ENCODE data around the gene SOX13. TPM values are rescaled to one million over a fixed set of nuclear protein-coding genes. Genes with fewer than 3 reads are reported as not detected.
A peak's percentile ranks its signal among the peaks of the same experiment; 100 is the strongest.

Gene SOX13
- total and polyA plus RNA-seq, 11 donors = 8.2 to 16.0 (median 12.6) TPM

- peaks cover 0 to under 1% (median 0%) of the 10 kb centered on the region in 12 donors for H3K4me1 ChIP-seq
- ATAC-seq (no peak), DNase-seq (no peak)
- no peak overlapping the region for H3K27ac ChIP-seq
- H3K27me3 ChIP-seq = peaks cover 0 to 13% (median 0%) of the 10 kb centered on the region in 9 donors
- no peaks in the 10 kb centered on the region for H3K36me3 ChIP-seq
- no peaks in the 10 kb centered on the region for H3K9me3 ChIP-seq
- no peak overlapping the region for H3K4me3 ChIP-seq
- intact Hi-C loops (cut with DNase I) = no loop called here
- TF ChIP-seq CTCF (IDR thresholded peaks at IDR 0.05) = no peak
- TF ChIP-seq POLR2A (IDR thresholded peaks at IDR 0.05) = no peak
- 60 to 74% (median 66%) methylated on average over 6 of the region's 6 CpGs for WGBS, 4 donors
Observed at GRCh38 chr1:204157962-204158361, 85.0 kb downstream of the SOX13 start.

- no peaks in the 10 kb centered on the region for H3K36me3 ChIP-seq
- no peak overlapping the region for H3K27ac ChIP-seq
- DNase-seq = no peak
- no peaks in the 10 kb centered on the region for H3K4me1 ChIP-seq
- no peak overlapping the region for H3K4me3 ChIP-seq
- TF ChIP-seq CTCF (IDR thresholded peaks at IDR 0.05) (no peak), POLR2A (IDR thresholded peaks at IDR 0.05) (no peak)
- H3K27me3 ChIP-seq = peaks cover 0 to 8% (median 0%) of the 10 kb centered on the region in 9 donors
- 63 to 69% (median 68%) methylated on average over 12 to 14 of the region's 14 CpGs for WGBS, 4 donors
- ATAC-seq = no peak
- no peaks in the 10 kb centered on the region for H3K9me3 ChIP-seq
- intact Hi-C loops (cut with DNase I) = loop anchor here (1.0 to 10.0 kb wide), 12 partner anchors 41 to 343 kb away; no protein-coding TSS in a partner anchor
Observed at GRCh38 chr1:204161609-204162493, 88.9 kb downstream of the SOX13 start.

- Histone ChIP-seq H3K36me3 (no peaks in the 10 kb centered on the region), H3K4me1 (no peaks in the 10 kb centered on the region), H3K4me3 (no peak overlapping the region), H3K27ac (no peak overlapping the region), H3K9me3 (no peaks in the 10 kb centered on the region), H3K27me3 (peaks cover 0 to 8% (median 0%) of the 10 kb centered on the region in 9 donors)
- 10 to 15% (median 14%) methylated on average over 7 of the region's 7 CpGs for WGBS, 4 donors
- no peak for TF ChIP-seq POLR2A (IDR thresholded peaks at IDR 0.05)
- peak; percentile 92 to 100 (median 99) for TF ChIP-seq CTCF (IDR thresholded peaks at IDR 0.05)
- peak; percentile 70 to 89 (median 74) for DNase-seq
- peak; percentile 67 to 90 (median 86) for ATAC-seq
- intact Hi-C loops (cut with DNase I) = loop anchor here (1.0 to 10.0 kb wide), 11 partner anchors 40 to 342 kb away; no protein-coding TSS in a partner anchor
Observed at GRCh38 chr1:204162494-204163074, 89.7 kb downstream of the SOX13 start.

- WGBS, 4 donors = 65 to 76% (median 74%) methylated on average over 5 of the region's 5 CpGs
- ATAC-seq = no peak
- intact Hi-C loops (cut with DNase I) = loop anchor here in 3 of 10 donors (10.0 kb wide), 2 partner anchors 229 to 339 kb away; no protein-coding TSS in a partner anchor
Observed at GRCh38 chr1:204166219-204166618, 93.3 kb downstream of the SOX13 start, which contains the start of gene REN. Gene REN (minus strand): TSS chr1:204166337. CDS start chr1:204166293, 44 bp downstream.

More at GRCh38 chr1:204166219-204166618, 93.3 kb downstream of the SOX13 start, which contains the start of gene REN:
- Histone ChIP-seq H3K27me3 (peaks cover 0 to 8% (median 0%) of the 10 kb centered on the region in 9 donors), H3K4me1 (no peaks in the 10 kb centered on the region), H3K36me3 (no peaks in the 10 kb centered on the region), H3K4me3 (no peak within 1 kb of the TSS), H3K9me3 (peaks cover 0 to 23% (median 14%) of the 10 kb centered on the region in 12 donors), H3K27ac (no peak within 1 kb of the TSS)
- no peak for DNase-seq
- no peak for TF ChIP-seq POLR2A (IDR thresholded peaks at IDR 0.05)
- TF ChIP-seq CTCF (IDR thresholded peaks at IDR 0.05) = no peak

Measured in heart left ventricle (tissue), 16 donors.